ENCODE measurements around the gene TADA2A. TPM values are rescaled to one million over a fixed set of nuclear protein-coding genes. Genes with fewer than 3 reads are reported as not detected.
A peak's percentile ranks its signal among the peaks of the same experiment; 100 is the strongest.
"Not testable (repeated sequence)": the region's sequence is repeated elsewhere in the genome, so short reads cannot be mapped to it uniquely, and the experiment has no call there.

TADA2A gene
- total and polyA plus RNA-seq, 2 experiments from 2014 or later = 8.4 to 18.3 TPM

DNA sequence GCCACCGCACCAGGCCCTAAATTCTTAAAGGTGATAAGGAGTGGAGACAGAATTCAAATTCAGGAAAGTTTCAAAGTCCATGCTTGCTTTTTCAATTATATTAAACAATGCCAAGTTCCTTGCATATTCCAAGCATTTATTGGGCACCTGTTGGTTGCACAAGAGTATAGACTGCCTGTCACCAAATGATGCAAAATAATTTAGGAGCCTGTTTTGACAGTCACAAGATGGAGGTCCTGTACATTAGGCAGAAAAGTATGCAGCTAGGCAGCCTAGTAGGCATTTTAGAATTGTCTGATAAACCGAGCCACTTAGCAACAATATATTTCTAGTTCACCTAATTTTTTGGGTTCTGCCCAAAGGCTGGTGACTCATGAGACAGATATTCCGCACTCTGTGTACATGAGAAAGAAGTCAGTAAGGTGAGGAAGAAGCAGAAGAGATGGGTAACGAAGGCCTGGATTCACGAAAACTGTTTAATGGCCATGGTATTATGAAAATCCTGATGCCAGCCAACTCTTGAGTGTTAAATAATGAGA lies 7.4 kb upstream of the TADA2A start:
- H3K9me2 ChIP-seq (replicated peaks; ENCODE audit: insufficient read depth) = no peaks in the 10 kb centered on the region
- H3K79me2 ChIP-seq = peaks cover 4% of the 10 kb centered on the region
- no peak overlapping the region for H2AFZ ChIP-seq
- H3K4me2 ChIP-seq = no peak overlapping the region
- no peaks in the 10 kb centered on the region for H3K4me1 ChIP-seq (ENCODE audit: insufficient read depth)
- TF ChIP-seq, protein P1, sequence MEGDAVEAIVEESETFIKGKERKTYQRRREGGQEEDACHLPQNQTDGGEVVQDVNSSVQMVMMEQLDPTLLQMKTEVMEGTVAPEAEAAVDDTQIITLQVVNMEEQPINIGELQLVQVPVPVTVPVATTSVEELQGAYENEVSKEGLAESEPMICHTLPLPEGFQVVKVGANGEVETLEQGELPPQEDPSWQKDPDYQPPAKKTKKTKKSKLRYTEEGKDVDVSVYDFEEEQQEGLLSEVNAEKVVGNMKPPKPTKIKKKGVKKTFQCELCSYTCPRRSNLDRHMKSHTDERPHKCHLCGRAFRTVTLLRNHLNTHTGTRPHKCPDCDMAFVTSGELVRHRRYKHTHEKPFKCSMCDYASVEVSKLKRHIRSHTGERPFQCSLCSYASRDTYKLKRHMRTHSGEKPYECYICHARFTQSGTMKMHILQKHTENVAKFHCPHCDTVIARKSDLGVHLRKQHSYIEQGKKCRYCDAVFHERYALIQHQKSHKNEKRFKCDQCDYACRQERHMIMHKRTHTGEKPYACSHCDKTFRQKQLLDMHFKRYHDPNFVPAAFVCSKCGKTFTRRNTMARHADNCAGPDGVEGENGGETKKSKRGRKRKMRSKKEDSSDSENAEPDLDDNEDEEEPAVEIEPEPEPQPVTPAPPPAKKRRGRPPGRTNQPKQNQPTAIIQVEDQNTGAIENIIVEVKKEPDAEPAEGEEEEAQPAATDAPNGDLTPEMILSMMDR (IDR thresholded peaks at IDR 0.05; ENCODE audit: poor library complexity) = no peak
- no peaks in the 10 kb centered on the region for H3K36me3 ChIP-seq (replicated peaks; ENCODE audit: insufficient read depth, low read depth)
- H3K9me3 ChIP-seq (ENCODE audit: low read depth) = no peaks in the 10 kb centered on the region
- no peak overlapping the region for H3K4me3 ChIP-seq
- no peak overlapping the region for H3K27ac ChIP-seq
- DNase-seq (ENCODE audit: low spot score) = no peak
- H4K20me1 ChIP-seq (ENCODE audit: insufficient read depth, poor library complexity, severe bottlenecking) = no peaks in the 10 kb centered on the region
- H3K27me3 ChIP-seq = no peaks in the 10 kb centered on the region
- 89% methylated on average over 5 of the region's 5 CpGs for WGBS (ENCODE audit: low lambda C conversion rate, missing lambda C conversion rate)

DNA sequence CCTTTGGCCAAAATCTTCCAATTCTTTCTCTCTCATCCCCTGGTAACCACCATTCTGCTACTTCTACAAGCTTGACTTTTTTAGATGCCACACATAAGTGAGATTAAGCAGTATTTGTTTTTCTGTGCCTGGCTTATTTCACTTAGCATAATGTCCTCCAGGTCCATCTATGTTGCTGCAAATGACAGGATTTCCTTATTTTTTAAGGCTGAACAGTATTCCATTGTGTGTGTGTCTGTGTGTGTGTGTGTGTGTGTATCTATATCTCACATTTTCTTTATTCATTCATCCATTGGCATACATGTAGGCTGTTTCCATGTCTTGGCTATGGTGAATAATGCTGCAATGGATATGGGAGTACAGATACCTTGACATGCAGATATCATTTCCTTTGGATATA lies 6.2 kb upstream of the TADA2A start:
- H3K4me3 ChIP-seq = no peak overlapping the region
- no peak for TF ChIP-seq EZH2 (IDR thresholded peaks at IDR 0.05; ENCODE audit: borderline replicate concordance)
- TF ChIP-seq, protein P1 (IDR thresholded peaks at IDR 0.05; ENCODE audit: poor library complexity) = no peak
- no peak for TF ChIP-seq EZH2phosphoT487 (IDR thresholded peaks at IDR 0.05; ENCODE audit: low read depth, severe bottlenecking, unreplicated experiment)
- no peaks in the 10 kb centered on the region for H4K20me1 ChIP-seq (ENCODE audit: insufficient read depth, poor library complexity, severe bottlenecking)
- DNase-seq (ENCODE audit: low spot score) = no peak
- H3K9me2 ChIP-seq (replicated peaks; ENCODE audit: insufficient read depth) = no peaks in the 10 kb centered on the region
- no peaks in the 10 kb centered on the region for H3K4me1 ChIP-seq (ENCODE audit: insufficient read depth)
- no peaks in the 10 kb centered on the region for H3K9me3 ChIP-seq (ENCODE audit: low read depth)
- no peak overlapping the region for H2AFZ ChIP-seq
- H3K36me3 ChIP-seq (replicated peaks; ENCODE audit: insufficient read depth, low read depth) = no peaks in the 10 kb centered on the region
- peaks cover 14% of the 10 kb centered on the region for H3K79me2 ChIP-seq
- no peak overlapping the region for H3K27ac ChIP-seq
- no peak overlapping the region for H3K4me2 ChIP-seq
- H3K27me3 ChIP-seq = no peaks in the 10 kb centered on the region

DNA sequence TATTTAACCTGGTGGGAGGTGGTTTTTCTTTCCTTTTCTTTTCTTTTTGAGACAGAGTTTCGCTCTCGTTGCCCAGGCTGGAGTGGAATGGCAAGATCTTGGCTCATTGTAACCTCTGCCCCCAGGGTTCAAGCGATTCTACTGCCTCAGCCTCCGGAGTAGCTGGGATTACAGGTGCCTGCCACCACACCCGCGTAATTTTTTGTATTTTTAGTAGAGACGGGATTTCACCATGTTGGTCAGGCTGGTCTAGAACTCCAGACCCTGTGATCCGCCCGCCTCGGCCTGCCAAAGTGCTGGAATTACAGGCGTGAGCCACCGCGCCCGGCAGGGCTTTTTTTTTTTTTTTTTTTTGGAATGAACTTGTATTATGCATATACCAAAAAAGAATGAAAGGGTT lies 1.2 kb upstream of the TADA2A start:
- WGBS (ENCODE audit: low lambda C conversion rate, missing lambda C conversion rate) = 72% methylated on average over 14 of the region's 14 CpGs
- H3K27ac ChIP-seq; H3K9me2 ChIP-seq (replicated peaks; ENCODE audit: insufficient read depth); H4K20me1 ChIP-seq (ENCODE audit: insufficient read depth, poor library complexity, severe bottlenecking); H3K4me1 ChIP-seq (ENCODE audit: insufficient read depth); H3K27me3 ChIP-seq; H3K4me3 ChIP-seq; H2AFZ ChIP-seq; H3K36me3 ChIP-seq (replicated peaks; ENCODE audit: insufficient read depth, low read depth); H3K9me3 ChIP-seq (ENCODE audit: low read depth); DNase-seq (ENCODE audit: low spot score): not testable (repeated sequence)
- Histone ChIP-seq H3K4me2 (peak overlapping the region; percentile 83), H3K79me2 (peaks cover 40% of the 10 kb centered on the region)

DNA sequence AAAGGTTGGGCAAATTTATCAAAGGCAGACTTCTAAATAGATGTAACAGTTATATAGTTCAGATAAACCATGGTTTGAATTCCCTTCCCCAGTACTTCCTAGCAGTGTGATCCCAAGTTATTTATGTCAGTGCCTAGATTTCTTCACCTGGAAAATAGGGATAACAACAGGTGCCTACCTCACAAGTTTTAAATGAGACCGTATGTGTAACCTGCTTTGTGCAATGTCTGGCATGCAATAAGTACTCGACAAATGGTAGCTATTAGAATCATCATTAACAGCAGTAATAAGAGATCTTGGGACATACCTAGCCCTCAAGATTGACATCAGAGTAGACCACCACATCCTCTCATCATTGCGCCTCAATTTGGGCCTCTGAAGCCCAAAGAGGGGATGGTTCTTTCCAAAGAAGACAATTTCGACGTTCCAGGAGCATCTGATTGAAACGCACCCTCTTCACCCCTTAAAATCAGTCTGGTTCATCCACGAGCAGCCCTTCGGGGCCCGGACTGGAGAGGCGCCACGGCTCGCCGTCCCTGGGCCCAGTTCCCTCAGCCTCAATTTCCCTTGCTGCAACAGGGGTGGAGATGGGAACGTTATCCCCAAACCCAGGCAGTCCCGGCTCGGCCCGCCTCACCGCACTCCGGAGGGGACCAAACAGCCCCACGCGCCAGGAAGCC lies 591 bp upstream of the TADA2A start:
- Histone ChIP-seq H3K27ac (peak overlapping the region; percentile 96), H3K4me3 (peak overlapping the region; percentile 75), H3K4me1 (ENCODE audit: insufficient read depth) (no peaks in the 10 kb centered on the region), H3K9me2 (replicated peaks; ENCODE audit: insufficient read depth) (no peaks in the 10 kb centered on the region), H4K20me1 (ENCODE audit: insufficient read depth, poor library complexity, severe bottlenecking) (no peaks in the 10 kb centered on the region), H3K4me2 (peak overlapping the region; percentile 83), H2AFZ (peak overlapping the region; percentile 100), H3K79me2 (peaks cover 40% of the 10 kb centered on the region), H3K27me3 (no peaks in the 10 kb centered on the region), H3K9me3 (ENCODE audit: low read depth) (no peaks in the 10 kb centered on the region), H3K36me3 (replicated peaks; ENCODE audit: insufficient read depth, low read depth) (no peaks in the 10 kb centered on the region)
- no peak for DNase-seq (ENCODE audit: low spot score)
- WGBS (ENCODE audit: low lambda C conversion rate, missing lambda C conversion rate) = 2% methylated on average over 20 of the region's 21 CpGs
- no peak for TF ChIP-seq EZH2 (IDR thresholded peaks at IDR 0.05; ENCODE audit: borderline replicate concordance)
- no peak for TF ChIP-seq EZH2phosphoT487 (IDR thresholded peaks at IDR 0.05; ENCODE audit: low read depth, severe bottlenecking, unreplicated experiment)
- TF ChIP-seq, protein P1 (IDR thresholded peaks at IDR 0.05; ENCODE audit: poor library complexity) = no peak

DNA sequence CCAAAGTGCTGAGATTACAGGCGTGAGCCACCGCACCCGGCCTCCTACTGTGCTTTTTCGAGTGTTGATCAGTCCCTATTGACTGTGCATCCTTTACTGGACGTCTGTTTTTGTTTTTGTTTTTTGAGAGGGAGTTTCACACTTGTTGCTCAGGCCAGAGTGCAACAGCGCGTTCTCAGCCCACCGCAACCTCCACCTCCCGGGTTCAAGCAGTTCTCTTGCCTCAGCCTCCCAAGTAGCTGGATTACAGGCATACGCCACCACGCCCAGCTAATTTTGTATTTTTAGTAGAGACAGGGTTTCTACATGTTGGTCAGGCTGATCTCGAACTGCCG lies 1.4 kb downstream of the TADA2A start:
- not testable (repeated sequence) for H3K4me3 ChIP-seq; DNase-seq (ENCODE audit: low spot score); H3K27me3 ChIP-seq; H3K9me3 ChIP-seq (ENCODE audit: low read depth); H3K4me1 ChIP-seq (ENCODE audit: insufficient read depth); H2AFZ ChIP-seq; H3K36me3 ChIP-seq (replicated peaks; ENCODE audit: insufficient read depth, low read depth); H3K27ac ChIP-seq; H3K9me2 ChIP-seq (replicated peaks; ENCODE audit: insufficient read depth); H4K20me1 ChIP-seq (ENCODE audit: insufficient read depth, poor library complexity, severe bottlenecking)
- WGBS (ENCODE audit: low lambda C conversion rate, missing lambda C conversion rate) = 95% methylated on average over 13 of the region's 13 CpGs
- peak overlapping the region; percentile 83 for H3K4me2 ChIP-seq
- peaks cover 40% of the 10 kb centered on the region for H3K79me2 ChIP-seq
